K562 (cell line): ENCODE results near the gene MBP. TPM values are rescaled to one million over a fixed set of nuclear protein-coding genes. Genes with fewer than 3 reads are reported as not detected.

Source experiments
- ATAC-seq: fragments of 200-7000 bp; cut with Tn5 transposase; 3 replicates; pipeline ENCODE4 v1.9.1; 2020; ENCODE audit warnings: moderate library complexity
- BruUV-seq: library from RNA; stranded (reverse); fragments of 400-500 nt; replicated peaks from 2 replicates; lab custom pipeline; 2021; lab: Mats Ljungman, UMichigan
- CTCF ChIA-PET: fragments of 300-600 bp; formaldehyde crosslinking; extraction: SDS; loops from one replicate; lab custom pipeline; 2021; ENCODE audit warnings: low intra/inter-chr PET ratio; lab: Yijun Ruan, JAX
- POLR2A ChIA-PET: fragments of 300-600, 350-650 bp; sonication (Branson Sonifier 250); formaldehyde crosslinking; extraction: SDS; loops from one replicate; lab custom pipeline; 2021; ENCODE audit warnings: antibody characterized with exemption, inconsistent platforms; lab: Yijun Ruan, JAX
- DNase-seq, 4 experiments: peaks; one replicate each; pipeline versions ENCODE4 v3.0.0 to v3.0.0-alpha.2; 2011 to 2018; ENCODE audit warnings: low spot score in 3 of 4, mixed read lengths in 3 of 4; ENCODE audit errors: extremely low read depth in 1 of 4
- FAIRE-seq: peaks from 2 replicates; lab custom pipeline; 2011; peaks lifted over from hg19 to GRCh38; lab: Jason Lieb, UNC
- H2AFZ ChIP-seq: 2 replicates; pipeline ENCODE4 v1.6.0; 2011; ENCODE audit warnings: low read depth, low read length, control low read depth, inconsistent platforms
- H3K27ac ChIP-seq: fragments of 200-600 bp; 3 replicates; pipeline ENCODE4 v1.8.0; 2011; ENCODE audit warnings: low read depth, mild to moderate bottlenecking, control low read depth, inconsistent platforms, low read length, moderate library complexity, mixed read lengths; ENCODE audit errors: extremely low read depth
- H3K27me3 ChIP-seq, 2 experiments: fragments of 300-600 bp in 1 of 2; 2 replicates in 1 of 2; 3 replicates in 1 of 2; pipeline versions ENCODE4 v1.6.0 to v1.8.0; 2011; ENCODE audit warnings: inconsistent platforms in 2 of 2, low read length in 2 of 2, mild to moderate bottlenecking in 1 of 2, mixed read lengths in 1 of 2, moderate library complexity in 1 of 2; ENCODE audit not compliant: control insufficient read depth in 2 of 2, insufficient read depth in 2 of 2
- H3K36me3 ChIP-seq: fragments of 300-600 bp; 3 replicates; pipeline ENCODE4 v1.8.0; 2011; ENCODE audit warnings: mild to moderate bottlenecking, low read length, inconsistent platforms; ENCODE audit not compliant: control insufficient read depth, insufficient read depth
- H3K4me1 ChIP-seq, 2 experiments: fragments of 200-600 bp in 1 of 2; replicated peaks in 1 of 2; 2 replicates in 1 of 2; 3 replicates in 1 of 2; pipeline versions ENCODE4 v1.5.1 to v1.8.0; 2011; ENCODE audit warnings: inconsistent platforms in 2 of 2, low read length in 2 of 2, mild to moderate bottlenecking in 1 of 2, mixed read lengths in 1 of 2, moderate library complexity in 1 of 2; ENCODE audit not compliant: control insufficient read depth in 2 of 2, insufficient read depth in 2 of 2
- H3K4me2 ChIP-seq: 2 replicates; pipeline ENCODE4 v1.6.1; 2011; ENCODE audit warnings: low read length, control low read depth, inconsistent platforms, mixed read lengths; ENCODE audit not compliant: insufficient read depth
- H3K4me3 ChIP-seq: fragments of 200-600 bp; sonication (generic), shearing (Covaris generic); 2 replicates; pipeline ENCODE4 v1.5.1; 2016; ENCODE audit warnings: control low read depth, inconsistent platforms
- H3K79me2 ChIP-seq: fragments of 200-600 bp; 3 replicates; pipeline ENCODE4 v1.8.0; 2011; ENCODE audit warnings: low read length, inconsistent platforms; ENCODE audit not compliant: control insufficient read depth, insufficient read depth
- H3K9ac ChIP-seq, 2 experiments: 2 replicates each; pipeline versions ENCODE4 v1.6.0 to v1.6.1; 2011; ENCODE audit warnings: low read depth in 2 of 2, low read length in 2 of 2, control low read depth in 1 of 2, inconsistent platforms in 1 of 2, mild to moderate bottlenecking in 1 of 2, mixed read lengths in 1 of 2; ENCODE audit not compliant: insufficient read depth in 1 of 2
- H3K9me1 ChIP-seq: one replicate; pipeline ENCODE4 v1.6.0; 2011; ENCODE audit warnings: inconsistent platforms, mild to moderate bottlenecking, low read length, moderate library complexity; ENCODE audit not compliant: control insufficient read depth, insufficient read depth
- H3K9me3 ChIP-seq: replicated peaks from 2 replicates; pipeline ENCODE4 v1.5.1; 2011; ENCODE audit warnings: low read depth, low read length, inconsistent platforms; ENCODE audit not compliant: control insufficient read depth, insufficient read depth
- H4K20me1 ChIP-seq: replicated peaks from 2 replicates; pipeline ENCODE4 v1.6.1; 2011; ENCODE audit warnings: low read length, inconsistent platforms, mixed read lengths; ENCODE audit not compliant: control insufficient read depth, insufficient read depth
- ADNP ChIP-seq: fragments of 200-800 bp; sonication (Bioruptor generic); IDR thresholded peaks from 2 replicates; pipeline ENCODE4 v1.6.1; 2016; ENCODE audit warnings: missing genetic modification characterization, missing compliant biosample characterization
- BCOR ChIP-seq: fragments of 450-650 bp; IDR thresholded peaks from 2 replicates; pipeline ENCODE4 v1.6.1; 2016
- CBX1 ChIP-seq: sonication (generic); IDR thresholded peaks from 2 replicates; pipeline ENCODE4 v1.6.1; 2016; ENCODE audit warnings: antibody characterized with exemption, low read depth, mild to moderate bottlenecking
- ETV5 ChIP-seq: sonication (generic); formaldehyde crosslinking; IDR thresholded peaks from 2 replicates; pipeline ENCODE4 v1.4.0; 2020; ENCODE audit warnings: low read depth, mild to moderate bottlenecking, missing genetic modification reagents
- HMG20A ChIP-seq: fragments of 450-650 bp; formaldehyde crosslinking; conservative IDR thresholded peaks from 2 replicates; pipeline ENCODE4 v1.4.0; 2020; ENCODE audit warnings: mild to moderate bottlenecking, mixed read lengths
- HNRNPLL ChIP-seq: fragments of 200-400 bp; formaldehyde crosslinking; IDR thresholded peaks from 2 replicates; pipeline ENCODE4 v1.6.1; 2017; ENCODE audit warnings: low read length, low read depth, mild to moderate bottlenecking; ENCODE audit not compliant: poor library complexity, severe bottlenecking
- POLR2B ChIP-seq: fragments of 450-650 bp; IDR thresholded peaks from 2 replicates; pipeline ENCODE4 v1.6.1; 2018; ENCODE audit warnings: low read depth; ENCODE audit not compliant: partially characterized antibody
- POLR2G ChIP-seq: fragments of 200-400 bp; formaldehyde crosslinking; IDR thresholded peaks from 2 replicates; pipeline ENCODE4 v1.6.1; 2017; ENCODE audit warnings: low read depth, mild to moderate bottlenecking, antibody characterized with exemption, low read length, moderate library complexity
- RBM34 ChIP-seq: fragments of 200-400 bp; formaldehyde crosslinking; IDR thresholded peaks from 2 replicates; pipeline ENCODE4 v1.6.1; 2018; ENCODE audit warnings: low read length, borderline replicate concordance; ENCODE audit not compliant: insufficient read depth
- RFX5 ChIP-seq: IDR thresholded peaks from 2 replicates; pipeline ENCODE4 v1.6.1; 2011; ENCODE audit warnings: low read depth, mild to moderate bottlenecking, improper control_type of control experiment, low read length
- SMAD2 ChIP-seq: fragments of 150-350 bp; IDR thresholded peaks from 2 replicates; pipeline ENCODE4 v1.6.1; 2014; ENCODE audit warnings: low read depth, mild to moderate bottlenecking, low read length
- SMARCA4 ChIP-seq: fragments of 450-650 bp; IDR thresholded peaks from 2 replicates; pipeline ENCODE4 v1.6.1; 2016
- ZBTB40 ChIP-seq, 2 experiments: fragments of 450-650 bp in 1 of 2; sonication (generic) in 1 of 2; formaldehyde crosslinking in 1 of 2; IDR thresholded peaks; 2 replicates each; pipeline versions ENCODE4 v1.7.1 to v1.9.0; 2016 to 2022; ENCODE audit warnings: inconsistent platforms in 1 of 2, mild to moderate bottlenecking in 1 of 2, missing genetic modification reagents in 1 of 2
- ZEB2 ChIP-seq: fragments of 450-650 bp; IDR thresholded peaks from 2 replicates; pipeline ENCODE4 v1.6.1; 2016
- ZFP36 ChIP-seq: fragments of 150-350 bp; IDR thresholded peaks from 2 replicates; pipeline ENCODE4 v1.6.1; 2018; ENCODE audit warnings: low read length, low read depth; ENCODE audit not compliant: partially characterized antibody
- WGBS: fragments of 100-300 bp; shearing (Covaris generic); methylation state at CpG from one replicate; pipeline ENCODE4 v1.1.6; 2016; ENCODE audit warnings: low coverage, mixed read lengths; ENCODE audit not compliant: insufficient coverage; ENCODE audit errors: missing lambda C conversion rate; 5-methylcytosine and 5-hydroxymethylcytosine counted together
- in situ Hi-C: fragments of 300-500 bp; cut with MboI; formaldehyde crosslinking; loops from 4 replicates; pipeline ENCODE4 v1.15.0; 2018; ENCODE audit warnings: inconsistent platforms, mixed read lengths
- intact Hi-C: fragments of 100-400 bp; cut with micrococcal nuclease; formaldehyde crosslinking; loops from 2 replicates; pipeline ENCODE4 v1.14.2; 2022
- polyA plus RNA-seq, 8 experiments: library from polyadenylated mRNA; depleted of rRNA in 4 of 8; stranded (reverse) in 5 of 8; unstranded in 3 of 8; fragments of >200 nt; fragmentation: Nextera tagmentation in 2 of 8; fragmentation: Illumina TruSeq in 1 of 8; extraction: Ambion mirVana in 2 of 8; extraction: Trizol in 1 of 8; gene quantifications; 2 replicates each; pipeline versions ENCODE4 v1.2.1 to v1.2.3, GENCODE V29; 2011 to 2014; ENCODE audit warnings: inconsistent platforms in 1 of 8, missing spikeins in 1 of 8
- total RNA-seq, 7 experiments: library from RNA; depleted of rRNA in 6 of 7; stranded (reverse); fragments of >200 nt in 6 of 7; fragmentation: Illumina TruSeq in 2 of 7; extraction: Trizol in 2 of 7; gene quantifications; 2 replicates each; pipeline versions ENCODE4 v1.2.1 to v1.2.3, GENCODE V29; 2011 to 2021; ENCODE audit warnings: low replicate concordance in 1 of 7

The MBP gene
- total and polyA plus RNA-seq, 9 of the 15 experiments (the other 6 are each of a cell fraction or from before 2014, with no cell fraction given), result 0.09 TPM; not detected in 8

GRCh38 chr18:77044866-77045664 is 87.5 kb downstream of the MBP start:
- CTCF ChIA-PET, result no interaction called here
- no peaks in the 10 kb centered on the region for H4K20me1 ChIP-seq
- in situ Hi-C loops, result no loop called here
- peaks cover 7 to 37% of the 10 kb centered on the region in 2 experiments; a peak in 4 of 5 replicates for H3K27me3 ChIP-seq
- no peak overlapping the region for H3K9ac ChIP-seq
- POLR2A ChIA-PET, result no interaction called here
- FAIRE-seq (no peak), DNase-seq (no peak), ATAC-seq (no peak)
- no peaks in the 10 kb centered on the region for H3K4me1 ChIP-seq
- BruUV-seq, result no TSS peak
- H2AFZ ChIP-seq, result no peak overlapping the region
- no peak overlapping the region for H3K4me3 ChIP-seq
- intact Hi-C loops, result no loop called here
- no peak overlapping the region for H3K27ac ChIP-seq
- H3K9me3 ChIP-seq, result no peaks in the 10 kb centered on the region
- no peak overlapping the region for H3K4me2 ChIP-seq
- H3K79me2 ChIP-seq, result no peaks in the 10 kb centered on the region
- WGBS, result 2% methylated on average over 12 of the region's 14 CpGs
- H3K9me1 ChIP-seq, result no peaks in the 10 kb centered on the region
- H3K36me3 ChIP-seq, result no peaks in the 10 kb centered on the region
- TF ChIP-seq ETV5, result no peak
- TF ChIP-seq ZBTB40 (IDR thresholded peaks at IDR 0.05), result no peak
- no peak for TF ChIP-seq ZBTB40 (CRISPR knock-in tag; IDR thresholded peaks at IDR 0.05)
- TF ChIP-seq ZFP36, result no peak
- no peak for TF ChIP-seq SMARCA4
- TF ChIP-seq POLR2G, result no peak
- no peak for TF ChIP-seq HNRNPLL
- no peak for TF ChIP-seq CBX1
- TF ChIP-seq BCOR, result no peak
- TF ChIP-seq SMAD2, result no peak
- TF ChIP-seq POLR2B, result no peak
- TF ChIP-seq RFX5, result no peak
- TF ChIP-seq RBM34, result no peak
- no peak for TF ChIP-seq ADNP (tag)
- no peak for TF ChIP-seq HMG20A
- no peak for TF ChIP-seq ZEB2
